ENCODE data around the gene DENND1A.

Gene DENND1A

GRCh38 chr9:123647145-123647544 is 282.8 kb downstream of the DENND1A start:
- ChIA-PET CTCF (interaction anchor here (0.6 kb wide), 1 partner anchor 19 kb away, joined by 3 read pairs; no protein-coding TSS in a partner anchor), POLR2A (no interaction called here)
- no peak for TF ChIP-seq ZNF384 (IDR thresholded peaks at IDR 0.05)
- DNase-seq (ENCODE audit: extremely low spot score), result no peak

GRCh38 chr9:123645762-123646161 is 284.2 kb downstream of the DENND1A start:
- ChIA-PET CTCF (no interaction called here), POLR2A (no interaction called here)
- no peak for TF ChIP-seq SP1 (IDR thresholded peaks at IDR 0.05)
- no peak for TF ChIP-seq LEF1 (IDR thresholded peaks at IDR 0.05; ENCODE audit: borderline replicate concordance)
- no peak for TF ChIP-seq PKNOX1 (IDR thresholded peaks at IDR 0.05)
- TF ChIP-seq L3MBTL2 (conservative IDR thresholded peaks at IDR 0.05), result no peak
- no peak for TF ChIP-seq FOXK2 (IDR thresholded peaks at IDR 0.05)
- TF ChIP-seq ARNT (IDR thresholded peaks at IDR 0.05), result no peak
- no peak for TF ChIP-seq SUZ12 (IDR thresholded peaks at IDR 0.05)
- no peak for TF ChIP-seq HDGF (IDR thresholded peaks at IDR 0.05; ENCODE audit: borderline replicate concordance)
- TF ChIP-seq ZNF384 (IDR thresholded peaks at IDR 0.05), result no peak
- DNase-seq (ENCODE audit: extremely low spot score), result no peak

GRCh38 chr9:123645126-123645525 is 284.8 kb downstream of the DENND1A start:
- no peak for DNase-seq (ENCODE audit: extremely low spot score)
- ChIA-PET CTCF (no interaction called here), POLR2A (no interaction called here)
- no peak for TF ChIP-seq LEF1 (IDR thresholded peaks at IDR 0.05; ENCODE audit: borderline replicate concordance)
- no peak for TF ChIP-seq FOXM1 (IDR thresholded peaks at IDR 0.05; ENCODE audit: borderline replicate concordance)

- no peak for DNase-seq (ENCODE audit: extremely low spot score)
- TF ChIP-seq FOXM1 (IDR thresholded peaks at IDR 0.05; ENCODE audit: borderline replicate concordance) (no peak), FOXA1 (IDR thresholded peaks at IDR 0.05) (no peak), SUZ12 (IDR thresholded peaks at IDR 0.05) (no peak), SP1 (IDR thresholded peaks at IDR 0.05) (no peak), HDGF (IDR thresholded peaks at IDR 0.05; ENCODE audit: borderline replicate concordance) (no peak), PKNOX1 (IDR thresholded peaks at IDR 0.05) (no peak)
- ChIA-PET POLR2A (no interaction called here), CTCF (no interaction called here)
These were observed 286.4 kb downstream of the DENND1A start for GRCh38 chr9:123643518-123643917.

- ChIA-PET POLR2A (no interaction called here), CTCF (no interaction called here)
- TF ChIP-seq PKNOX1 (IDR thresholded peaks at IDR 0.05) (0 out of 2 replicates have a peak, but pooled peaks have one; percentile 6), LEF1 (IDR thresholded peaks at IDR 0.05; ENCODE audit: borderline replicate concordance) (no peak), ELF4 (IDR thresholded peaks at IDR 0.05) (no peak), ZNF384 (IDR thresholded peaks at IDR 0.05) (no peak), NFRKB (IDR thresholded peaks at IDR 0.05) (no peak)
- peak; percentile 19 for DNase-seq (ENCODE audit: extremely low spot score)
These were observed 287.3 kb downstream of the DENND1A start for GRCh38 chr9:123642291-123643278.

GRCh38 chr9:123640792-123641222 is 289.1 kb downstream of the DENND1A start:
- POLR2A ChIA-PET, result no interaction called here

More at GRCh38 chr9:123640792-123641222, 289.1 kb downstream of the DENND1A start:
- no peak for DNase-seq (ENCODE audit: extremely low spot score)
- TF ChIP-seq HDGF (IDR thresholded peaks at IDR 0.05; ENCODE audit: borderline replicate concordance) (no peak), CTBP1 (IDR thresholded peaks at IDR 0.05; ENCODE audit: borderline replicate concordance) (no peak), BHLHE40 (IDR thresholded peaks at IDR 0.05; ENCODE audit: borderline replicate concordance) (no peak), L3MBTL2 (conservative IDR thresholded peaks at IDR 0.05) (no peak), PKNOX1 (IDR thresholded peaks at IDR 0.05) (no peak), ARNT (IDR thresholded peaks at IDR 0.05) (no peak), FOXM1 (IDR thresholded peaks at IDR 0.05; ENCODE audit: borderline replicate concordance) (no peak), TARDBP (IDR thresholded peaks at IDR 0.05) (no peak), SP1 (IDR thresholded peaks at IDR 0.05) (no peak)
- CTCF ChIA-PET, result no interaction called here

Measured in HEK293T (cell line).